Pancreas (tissue), 10 donors: Measurements from ENCODE around the gene CNTFR. TPM values are rescaled to one million over a fixed set of nuclear protein-coding genes. Genes with fewer than 3 reads are reported as not detected.
A peak's percentile ranks its signal among the peaks of the same experiment; 100 is the strongest.

Experiments used
- ATAC-seq, 4 donors: fragments of 200-7000 bp; cut with Tn5 transposase; one replicate each; pipeline versions ENCODE4 v1.8.0 to v1.9.1; 2020; ENCODE audit warnings: mild to moderate bottlenecking in 4 of 4, moderate library complexity in 4 of 4
- DNase-seq, 6 donors: peaks; one replicate each; pipeline ENCODE4 v3.0.0-alpha.2; 2020
- FAIRE-seq: peaks from 2 replicates; lab custom pipeline; 2012; peaks lifted over from hg19 to GRCh38; lab: Jason Lieb, UNC
- H3K27ac ChIP-seq, 4 donors: fragments of 200-600 bp; sonication (generic); 1 replicate in 3 of 4; 2 replicates in 1 of 4; pipeline versions ENCODE4 v1.5.0 to v1.8.0; 2020
- H3K27me3 ChIP-seq, 4 donors: fragments of 200-600 bp; one replicate each; pipeline ENCODE4 v1.8.0; 2021
- H3K36me3 ChIP-seq, 3 donors: fragments of 200-600 bp; sonication (generic) in 1 of 3; one replicate each; pipeline versions ENCODE4 v1.5.0 to v1.8.0; 2020 to 2021
- H3K4me1 ChIP-seq, 3 donors: fragments of 200-600 bp; one replicate each; pipeline ENCODE4 v1.8.0; 2021
- H3K4me3 ChIP-seq, 4 donors: fragments of 200-600 bp; sonication (generic) in 2 of 4; one replicate each; pipeline versions ENCODE4 v1.5.0 to v1.8.0; 2020 to 2021
- H3K9me3 ChIP-seq, 4 donors: fragments of 200-600 bp; one replicate each; pipeline ENCODE4 v1.8.0; 2021
- CTCF ChIP-seq, 4 donors: fragments of 200-600 bp; sonication (generic) in 3 of 4; IDR thresholded peaks; one replicate each; pipeline versions ENCODE4 v1.5.0 to v1.8.0; 2021; ENCODE audit warnings: antibody characterized with exemption in 4 of 4
- WGBS, 2 donors: extraction: QIAGEN DNeasy Blood & Tissue Kit; methylation state at CpG; one replicate each; pipeline ENCODE4 v1.1.7; 2013; 5-methylcytosine and 5-hydroxymethylcytosine counted together
- intact Hi-C, 3 donors: fragments of 100-400 bp; cut with DNase I; formaldehyde crosslinking; loops; one replicate each; pipeline versions ENCODE4 v1.11.1 to v1.14.2; 2022
- polyA plus RNA-seq, 2 donors: library from polyadenylated mRNA; stranded (reverse); fragments of 200-250 nt; gene quantifications; one replicate each; pipeline ENCODE4 v1.2.3, GENCODE V29; 2013
- total RNA-seq, 6 donors: library from RNA; stranded (reverse); fragmentation: NEBNext Ultra II Directional in 4 of 6; extraction: Animal tissue kit (Norgen Biotek cat#: 25700) in 4 of 6; gene quantifications; one replicate each; pipeline versions ENCODE4 v1.2.1 to v1.2.4, GENCODE V29; 2021 to 2023
- donor health status: healthy with polysubstance abuse.
- donor health status: DM: no; HTN: no; CAD: no; lungs with moderate emphysema.
- donor health status: DM: no; HTN: no; CAD: no.
- donor health status: control.
- donor health status: control.
- donor health status: Bipolar disorder and iron deficiency.
- donor health status: DM: yes; HTN: yes; CAD: no.
- donor health status: DM: no; HTN: no; CAD: no.
- donor health status: DM: no; HTN: no; CAD: no.
- donor health status: DM: yes; HTN: yes; CAD: no.

CNTFR gene
- total and polyA plus RNA-seq, 8 donors = 0.12 to 2.6 (median 0.87) TPM; not detected in 1

- ATAC-seq = no peak
- no peaks in the 10 kb centered on the region for H3K36me3 ChIP-seq
- no peak for DNase-seq
- intact Hi-C loops = no loop called here
- no peaks in the 10 kb centered on the region for H3K9me3 ChIP-seq
- no peak overlapping the region for H3K27ac ChIP-seq
- no peak overlapping the region for H3K4me3 ChIP-seq
- no peak for FAIRE-seq
- TF ChIP-seq CTCF (IDR thresholded peaks at IDR 0.05) = no peak
- peaks cover 0 to 6% (median 0%) of the 10 kb centered on the region in 3 donors for H3K4me1 ChIP-seq
- no peaks in the 10 kb centered on the region for H3K27me3 ChIP-seq
Measured at GRCh38 chr9:34606190-34606589, 16.7 kb upstream of the CNTFR start.

- ATAC-seq (peak; percentile 82 to 99 (median 94)), DNase-seq (peak; percentile 51 to 97 (median 82)), FAIRE-seq (no peak)
- H3K9me3 ChIP-seq = no peaks in the 10 kb centered on the region
- 49 to 56% methylated on average over 4 of the region's 4 CpGs for WGBS, 2 donors
- no peaks in the 10 kb centered on the region for H3K4me1 ChIP-seq
- H3K27me3 ChIP-seq = no peaks in the 10 kb centered on the region
- intact Hi-C loops = loop anchor here in 1 of 3 donors (5.0 kb wide), 1 partner anchor 271 kb away; no protein-coding TSS in a partner anchor
- no peak overlapping the region for H3K4me3 ChIP-seq
- H3K27ac ChIP-seq = no peak overlapping the region
- H3K36me3 ChIP-seq = no peaks in the 10 kb centered on the region
- peak; percentile 88 to 89 (median 89) for TF ChIP-seq CTCF (IDR thresholded peaks at IDR 0.05)
Measured at GRCh38 chr9:34603610-34604231, 14.2 kb upstream of the CNTFR start.

- H3K4me3 ChIP-seq = no peak overlapping the region
- no peak for FAIRE-seq
- no peak for ATAC-seq
- no peak for TF ChIP-seq CTCF (IDR thresholded peaks at IDR 0.05)
- WGBS, 2 donors = 51 to 66% methylated on average over 6 of the region's 6 CpGs
- H3K9me3 ChIP-seq = no peaks in the 10 kb centered on the region
- intact Hi-C loops = loop anchor here in 1 of 3 donors (5.0 kb wide), 1 partner anchor 270 kb away; no protein-coding TSS in a partner anchor
- no peaks in the 10 kb centered on the region for H3K36me3 ChIP-seq
- H3K27me3 ChIP-seq = no peaks in the 10 kb centered on the region
- H3K4me1 ChIP-seq = no peaks in the 10 kb centered on the region
- DNase-seq = no peak
- H3K27ac ChIP-seq = no peak overlapping the region
Measured at GRCh38 chr9:34601937-34602573, 12.5 kb upstream of the CNTFR start.

GRCh38 chr9:34600908-34601307 lies 11.4 kb upstream of the CNTFR start:
- no peaks in the 10 kb centered on the region for H3K27me3 ChIP-seq
- no peak overlapping the region for H3K4me3 ChIP-seq
- TF ChIP-seq CTCF (IDR thresholded peaks at IDR 0.05) = no peak
- H3K36me3 ChIP-seq = no peaks in the 10 kb centered on the region
- intact Hi-C loops = loop anchor here in 1 of 3 donors (5.0 kb wide), 1 partner anchor 269 kb away; no protein-coding TSS in a partner anchor
- H3K27ac ChIP-seq = no peak overlapping the region
- no peak for DNase-seq
- ATAC-seq = no peak
- no peaks in the 10 kb centered on the region for H3K9me3 ChIP-seq
- FAIRE-seq = no peak
- 16 to 25% methylated on average over 1 of the region's 1 CpG for WGBS, 2 donors
- no peaks in the 10 kb centered on the region for H3K4me1 ChIP-seq

GRCh38 chr9:34599546-34599945 lies 10.0 kb upstream of the CNTFR start:
- Histone ChIP-seq H3K27me3 (no peaks in the 10 kb centered on the region), H3K4me1 (no peaks in the 10 kb centered on the region), H3K36me3 (no peaks in the 10 kb centered on the region), H3K4me3 (no peak overlapping the region), H3K9me3 (no peaks in the 10 kb centered on the region), H3K27ac (no peak overlapping the region)
- DNase-seq (no peak), ATAC-seq (no peak), FAIRE-seq (no peak)
- no peak for TF ChIP-seq CTCF (IDR thresholded peaks at IDR 0.05)
- intact Hi-C loops = loop anchor here in 2 of 3 donors (10.0 kb wide), 3 partner anchors 55 to 195 kb away; no protein-coding TSS in a partner anchor
- 17 to 46% methylated on average over 1 of the region's 1 CpG for WGBS, 2 donors
